Upper lobe of left lung (tissue), 4 donors: ENCODE results near the gene SLC9A9.

Experiments
- EP300 ChIP-seq, 4 donors: sonication (generic); formaldehyde crosslinking; IDR thresholded peaks; one replicate each; pipeline ENCODE4 v1.5.1; 2017; ENCODE audit warnings: antibody characterized with exemption in 4 of 4, control low read depth in 2 of 4
- POLR2A ChIP-seq, 4 donors: fragments of 450-650 bp; IDR thresholded peaks; one replicate each; pipeline ENCODE4 v1.5.1; 2016 to 2017; ENCODE audit warnings: antibody characterized with exemption in 4 of 4, mild to moderate bottlenecking in 2 of 4
- POLR2AphosphoS5 ChIP-seq, 2 donors: sonication (generic); formaldehyde crosslinking; IDR thresholded peaks; one replicate each; pipeline ENCODE4 v1.5.1; 2017; ENCODE audit warnings: antibody characterized with exemption in 2 of 2
- TF ChIP-seq, protein P1 (sequence below), 6 experiments: fragments of 450-650 bp in 4 of 6; fragments of 200-600 bp in 2 of 6; sonication (generic) in 2 of 6; IDR thresholded peaks; one replicate each; pipeline ENCODE4 v1.5.1; 2016 to 2019; ENCODE audit warnings: antibody characterized with exemption in 6 of 6

DNA sequence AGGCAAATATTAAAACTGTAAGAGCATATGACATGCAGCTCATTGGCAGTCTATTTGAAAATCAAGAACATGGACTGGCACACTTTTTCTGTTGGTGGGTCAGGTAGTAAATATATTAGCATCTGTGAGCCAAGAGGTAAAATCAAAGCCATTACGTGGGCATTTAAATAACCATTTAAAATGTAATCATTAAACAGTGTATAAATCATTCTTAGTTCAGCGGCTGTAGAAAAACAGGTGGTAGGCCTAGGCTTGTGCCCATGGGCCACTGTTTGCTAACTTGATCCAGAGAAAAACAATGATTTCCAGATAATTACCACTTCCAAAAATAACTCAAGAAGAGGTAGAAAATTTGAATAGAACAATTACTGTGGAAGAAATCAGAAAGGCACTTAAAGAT, 623.6 kb downstream of the SLC9A9 start:
- TF ChIP-seq, protein P1, sequence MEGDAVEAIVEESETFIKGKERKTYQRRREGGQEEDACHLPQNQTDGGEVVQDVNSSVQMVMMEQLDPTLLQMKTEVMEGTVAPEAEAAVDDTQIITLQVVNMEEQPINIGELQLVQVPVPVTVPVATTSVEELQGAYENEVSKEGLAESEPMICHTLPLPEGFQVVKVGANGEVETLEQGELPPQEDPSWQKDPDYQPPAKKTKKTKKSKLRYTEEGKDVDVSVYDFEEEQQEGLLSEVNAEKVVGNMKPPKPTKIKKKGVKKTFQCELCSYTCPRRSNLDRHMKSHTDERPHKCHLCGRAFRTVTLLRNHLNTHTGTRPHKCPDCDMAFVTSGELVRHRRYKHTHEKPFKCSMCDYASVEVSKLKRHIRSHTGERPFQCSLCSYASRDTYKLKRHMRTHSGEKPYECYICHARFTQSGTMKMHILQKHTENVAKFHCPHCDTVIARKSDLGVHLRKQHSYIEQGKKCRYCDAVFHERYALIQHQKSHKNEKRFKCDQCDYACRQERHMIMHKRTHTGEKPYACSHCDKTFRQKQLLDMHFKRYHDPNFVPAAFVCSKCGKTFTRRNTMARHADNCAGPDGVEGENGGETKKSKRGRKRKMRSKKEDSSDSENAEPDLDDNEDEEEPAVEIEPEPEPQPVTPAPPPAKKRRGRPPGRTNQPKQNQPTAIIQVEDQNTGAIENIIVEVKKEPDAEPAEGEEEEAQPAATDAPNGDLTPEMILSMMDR (IDR thresholded peaks at IDR 0.05): no peak
- TF ChIP-seq POLR2A (IDR thresholded peaks at IDR 0.05): no peak
- TF ChIP-seq EP300 (IDR thresholded peaks at IDR 0.05): no peak
- no peak for TF ChIP-seq POLR2AphosphoS5 (IDR thresholded peaks at IDR 0.05)
